Measurements from ENCODE around the gene ARNT2.

DNA sequence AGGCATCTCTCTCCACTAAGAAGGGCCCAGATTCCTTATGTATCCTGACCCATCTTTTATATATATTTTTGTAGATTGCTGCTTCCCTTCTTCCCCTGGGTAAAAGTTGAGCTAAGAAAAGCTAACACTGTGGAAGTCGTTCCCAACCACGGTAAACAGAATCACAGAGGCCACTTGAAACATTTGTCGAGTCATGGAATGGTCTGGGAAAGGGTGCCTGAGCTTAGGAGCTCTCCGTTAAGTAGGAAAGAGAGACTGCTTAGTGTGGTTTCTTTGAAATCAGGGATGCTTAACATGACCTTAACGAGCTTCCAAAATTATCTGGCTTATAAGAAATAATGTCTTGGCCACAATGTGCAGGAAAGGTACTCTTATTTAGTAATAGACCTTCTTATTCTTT, 45.6 kb downstream of the ARNT2 start:
- TF ChIP-seq CTCF (IDR thresholded peaks at IDR 0.05), result no peak
- TF ChIP-seq ZFX (IDR thresholded peaks at IDR 0.05; ENCODE audit: borderline replicate concordance), result no peak

All from 22Rv1 (cell line).